H1 (cell line): ENCODE results near the gene TLE4. TPM values are rescaled to one million over a fixed set of nuclear protein-coding genes. Genes with fewer than 3 reads are reported as not detected.

Experiments
- BCL11A ChIP-seq, 2 experiments: IDR thresholded peaks; one replicate each; pipeline ENCODE4 v1.6.1; 2011; ENCODE audit warnings: low read depth in 2 of 2, low read length in 2 of 2, mild to moderate bottlenecking in 2 of 2
- polyA plus RNA-seq, 7 experiments: library from polyadenylated mRNA; depleted of rRNA in 3 of 7; stranded (reverse) in 5 of 7; unstranded in 2 of 7; fragments of >200 nt in 5 of 7; fragments of 200-250 nt in 2 of 7; gene quantifications; 1 replicate in 5 of 7; 2 replicates in 1 of 7; 4 replicates in 1 of 7; pipeline versions ENCODE4 v1.2.1 to v1.2.3, GENCODE V29; 2011 to 2013; ENCODE audit warnings: missing spikeins in 2 of 7, mixed read lengths in 2 of 7
- total RNA-seq: library from RNA; stranded (reverse); fragmentation: NEBNext Ultra II Directional; extraction: Animal tissue kit (Norgen Biotek cat#: 25700); gene quantifications from 2 replicates; pipeline ENCODE4 v1.2.1, GENCODE V29; 2021

The TLE4 gene
- total and polyA plus RNA-seq, 2 of the 8 experiments (the other 6 are each of a cell fraction or from before 2014, with no cell fraction given) = 32.4 to 36.9 TPM

DNA sequence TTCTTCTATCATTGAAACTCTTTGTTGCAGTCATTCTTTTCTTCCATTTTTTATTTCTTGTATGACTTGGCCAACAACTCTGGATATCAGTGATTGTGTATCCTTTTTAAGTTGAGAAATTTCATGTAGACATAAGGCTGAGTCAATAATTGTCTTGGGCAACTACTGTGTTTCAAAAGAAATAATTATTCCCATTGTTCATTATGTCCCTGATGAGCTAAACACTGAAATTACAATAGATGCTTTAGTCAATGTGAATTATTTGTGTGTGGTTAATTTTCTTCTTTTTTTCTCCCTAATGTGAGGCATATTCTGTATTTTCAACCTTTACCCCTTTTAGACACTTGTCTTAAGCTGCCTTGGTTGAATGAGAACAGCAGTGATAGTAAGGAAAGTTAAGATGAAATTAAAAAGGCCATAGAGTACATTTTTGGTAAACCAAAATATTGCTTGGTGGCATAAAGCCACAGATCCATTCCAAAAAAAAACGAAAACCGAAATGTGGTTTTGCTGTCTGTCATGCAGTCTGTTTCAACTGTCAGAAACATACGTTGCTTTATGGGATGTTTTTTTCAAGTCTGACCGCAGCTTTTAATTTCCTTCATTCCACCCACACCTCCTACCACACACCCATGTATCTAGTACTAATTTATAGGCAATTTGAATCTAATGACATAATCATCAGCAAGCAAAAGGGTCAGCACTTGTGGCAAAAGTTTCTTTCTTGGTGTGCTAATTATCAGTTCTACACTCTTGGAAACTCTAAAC is 21.1 kb downstream of the TLE4 start (continued):
- TF ChIP-seq BCL11A (IDR thresholded peaks at IDR 0.05; ENCODE audit: low read depth in 2 of 2, low read length in 2 of 2) = no peak
